Lower lobe of right lung (tissue), 2 donors: ENCODE measurements around the gene JUN. TPM values are rescaled to one million over a fixed set of nuclear protein-coding genes. Genes with fewer than 3 reads are reported as not detected.
"Not testable (repeated sequence)": the region's sequence is repeated elsewhere in the genome, so short reads cannot be mapped to it uniquely, and the experiment has no call there.

Source experiments
- ATAC-seq, 2 donors: fragments of 200-7000 bp; cut with Tn5 transposase; one replicate each; pipeline ENCODE4 v1.9.1; 2020 to 2022; ENCODE audit warnings: mild to moderate bottlenecking in 2 of 2, moderate library complexity in 2 of 2
- DNase-seq: peaks from one replicate; pipeline ENCODE4 v3.0.0-alpha.2; 2020
- H3K27ac ChIP-seq: fragments of 200-600 bp; one replicate; pipeline ENCODE4 v1.8.0; 2022
- H3K27me3 ChIP-seq: fragments of 200-600 bp; one replicate; pipeline ENCODE4 v1.8.0; 2022; ENCODE audit warnings: low read depth
- H3K36me3 ChIP-seq: fragments of 200-600 bp; one replicate; pipeline ENCODE4 v1.8.0; 2022; ENCODE audit warnings: mild to moderate bottlenecking
- H3K4me1 ChIP-seq: fragments of 200-600 bp; one replicate; pipeline ENCODE4 v1.8.0; 2022
- H3K4me3 ChIP-seq: fragments of 200-600 bp; one replicate; pipeline ENCODE4 v1.8.0; 2022; ENCODE audit warnings: mild to moderate bottlenecking
- H3K9me3 ChIP-seq: fragments of 200-600 bp; one replicate; pipeline ENCODE4 v1.8.0; 2022
- intact Hi-C: fragments of 100-400 bp; cut with DNase I; formaldehyde crosslinking; loops from one replicate; pipeline ENCODE4 v1.11.0; 2022
- total RNA-seq: library from RNA; stranded (reverse); fragmentation: NEBNext Ultra II Directional; extraction: Animal tissue kit (Norgen Biotek cat#: 25700); gene quantifications from one replicate; pipeline ENCODE4 v1.2.1, GENCODE V29; 2021
- TF ChIP-seq, protein P1 (sequence below): fragments of 200-600 bp; IDR thresholded peaks from one replicate; pipeline ENCODE4 v1.8.0; 2022; ENCODE audit warnings: antibody characterized with exemption, mild to moderate bottlenecking
- donor health status: DM: no; HTN: yes; CAD: no; lungs with severe emphysema.

JUN gene
- total RNA-seq, 1 donor from 2014 or later = 118 TPM

DNA sequence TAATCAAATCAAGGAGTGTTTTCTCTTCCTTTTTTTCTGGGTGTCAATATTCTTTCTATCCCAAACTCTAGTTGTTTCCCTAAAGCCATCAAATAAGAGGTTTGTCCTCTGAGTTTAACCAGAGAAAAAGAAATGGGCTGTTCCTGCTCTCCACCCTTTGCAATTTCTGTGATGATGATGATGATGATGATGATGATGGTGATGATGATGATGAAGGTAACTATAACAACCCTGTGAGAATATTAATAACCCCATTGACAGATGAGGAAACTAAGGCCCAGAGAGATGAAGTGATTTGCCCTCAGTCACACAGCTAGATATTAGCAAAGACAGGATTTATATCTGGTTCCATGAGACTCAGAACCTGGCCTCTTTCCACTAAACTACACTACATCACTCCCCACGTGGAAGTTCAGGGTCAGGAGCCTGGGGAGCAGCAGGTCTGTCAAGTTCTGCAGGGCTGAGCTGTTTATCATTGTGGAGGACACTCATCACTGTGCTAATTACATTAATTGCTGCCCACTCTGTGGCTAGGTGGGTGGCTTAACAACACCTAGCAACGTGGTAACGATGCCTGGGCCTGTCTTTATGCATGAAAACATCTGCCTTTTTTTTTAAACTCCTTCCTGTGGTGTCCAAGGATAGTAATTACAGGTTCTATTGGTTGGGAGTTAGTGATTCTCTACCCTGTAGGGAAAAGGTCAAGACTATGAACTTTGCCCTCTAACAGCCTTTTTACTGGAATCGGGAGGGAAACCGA is 19.0 kb upstream of the JUN start:
- no peaks in the 10 kb centered on the region for H3K36me3 ChIP-seq
- no peak overlapping the region for H3K27ac ChIP-seq
- TF ChIP-seq, protein P1, sequence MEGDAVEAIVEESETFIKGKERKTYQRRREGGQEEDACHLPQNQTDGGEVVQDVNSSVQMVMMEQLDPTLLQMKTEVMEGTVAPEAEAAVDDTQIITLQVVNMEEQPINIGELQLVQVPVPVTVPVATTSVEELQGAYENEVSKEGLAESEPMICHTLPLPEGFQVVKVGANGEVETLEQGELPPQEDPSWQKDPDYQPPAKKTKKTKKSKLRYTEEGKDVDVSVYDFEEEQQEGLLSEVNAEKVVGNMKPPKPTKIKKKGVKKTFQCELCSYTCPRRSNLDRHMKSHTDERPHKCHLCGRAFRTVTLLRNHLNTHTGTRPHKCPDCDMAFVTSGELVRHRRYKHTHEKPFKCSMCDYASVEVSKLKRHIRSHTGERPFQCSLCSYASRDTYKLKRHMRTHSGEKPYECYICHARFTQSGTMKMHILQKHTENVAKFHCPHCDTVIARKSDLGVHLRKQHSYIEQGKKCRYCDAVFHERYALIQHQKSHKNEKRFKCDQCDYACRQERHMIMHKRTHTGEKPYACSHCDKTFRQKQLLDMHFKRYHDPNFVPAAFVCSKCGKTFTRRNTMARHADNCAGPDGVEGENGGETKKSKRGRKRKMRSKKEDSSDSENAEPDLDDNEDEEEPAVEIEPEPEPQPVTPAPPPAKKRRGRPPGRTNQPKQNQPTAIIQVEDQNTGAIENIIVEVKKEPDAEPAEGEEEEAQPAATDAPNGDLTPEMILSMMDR = no peak
- DNase-seq (no peak), ATAC-seq (no peak)
- H3K9me3 ChIP-seq = no peaks in the 10 kb centered on the region
- H3K4me3 ChIP-seq = no peak overlapping the region
- intact Hi-C loops = no loop called here
- H3K4me1 ChIP-seq = peaks cover 6% of the 10 kb centered on the region
- no peaks in the 10 kb centered on the region for H3K27me3 ChIP-seq

DNA sequence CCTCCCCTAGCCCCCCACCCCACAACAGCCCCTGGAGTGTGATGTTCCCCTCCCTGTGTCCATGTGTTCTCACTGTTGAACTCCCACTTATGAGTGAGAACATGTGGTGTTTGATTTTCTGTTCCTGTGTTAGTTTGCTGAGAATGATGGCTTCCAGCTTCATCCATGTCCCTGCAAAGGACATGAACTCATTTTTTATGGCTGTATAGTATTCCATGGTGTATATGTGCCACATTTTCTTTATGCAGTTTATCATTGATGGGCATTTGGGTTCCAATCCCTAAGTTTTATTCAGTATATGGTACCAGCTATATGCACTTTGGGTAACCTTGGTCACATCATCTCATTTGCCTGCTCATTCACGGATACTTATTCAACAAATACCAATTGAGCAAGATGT is 17.4 kb upstream of the JUN start:
- H3K27ac ChIP-seq, H3K4me3 ChIP-seq, intact Hi-C loops, H3K9me3 ChIP-seq, H3K36me3 ChIP-seq, ATAC-seq, H3K4me1 ChIP-seq, H3K27me3 ChIP-seq, DNase-seq: not testable (repeated sequence)

DNA sequence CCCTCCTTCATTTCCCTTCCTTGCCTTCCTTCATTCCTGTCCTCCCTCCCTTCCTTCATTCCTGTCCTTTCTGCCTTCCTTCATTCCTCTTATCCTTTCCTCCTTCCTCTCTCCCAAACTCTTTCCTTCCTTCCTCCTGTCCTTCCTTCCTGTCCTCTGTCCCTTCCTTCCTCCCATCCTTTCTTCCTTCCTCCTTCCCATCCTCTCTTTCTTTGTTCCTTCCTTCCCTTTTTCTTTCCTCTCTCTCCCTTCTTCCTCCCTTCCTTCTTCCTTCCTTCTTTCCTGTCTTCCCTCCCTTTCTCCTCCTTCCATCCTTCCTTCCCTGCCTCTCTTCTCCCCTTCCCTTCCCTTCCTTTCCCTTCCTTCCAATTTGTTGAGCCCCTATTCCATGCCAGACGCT is 15.8 kb upstream of the JUN start:
- Histone ChIP-seq H3K9me3 (no peaks in the 10 kb centered on the region), H3K27me3 (no peaks in the 10 kb centered on the region), H3K36me3 (no peaks in the 10 kb centered on the region), H3K27ac (no peak overlapping the region), H3K4me3 (no peak overlapping the region), H3K4me1 (no peaks in the 10 kb centered on the region)
- no peak for DNase-seq
- no peak for ATAC-seq
- TF ChIP-seq, protein P1 = no peak
- intact Hi-C loops = no loop called here

DNA sequence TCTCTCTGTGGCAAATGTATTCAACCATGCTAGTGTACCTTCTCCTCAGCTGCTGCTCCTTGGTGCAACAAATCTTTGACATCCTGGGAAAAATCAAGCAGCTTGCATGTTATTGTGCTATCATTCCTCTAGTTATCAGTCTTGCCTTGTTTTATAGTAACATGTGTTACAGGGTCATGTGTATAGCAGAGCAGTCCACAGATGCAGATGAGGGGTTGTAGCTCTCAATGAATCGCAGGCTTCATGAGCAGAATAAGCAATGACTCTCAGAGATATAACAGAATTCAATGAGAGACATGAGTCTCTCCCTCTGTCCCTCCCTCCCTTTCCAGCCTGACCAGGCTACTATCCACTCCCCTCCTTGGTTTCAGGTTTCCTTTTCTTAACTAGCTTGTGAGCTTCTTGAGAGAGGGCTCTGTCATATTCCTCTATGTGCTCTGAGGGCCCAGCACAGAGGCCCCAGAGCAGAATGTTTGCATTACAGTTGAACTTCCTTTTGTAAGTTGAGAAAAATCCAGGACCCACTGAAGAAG is 15.1 kb upstream of the JUN start:
- no peak for DNase-seq
- Histone ChIP-seq H3K27ac (no peak overlapping the region), H3K36me3 (no peaks in the 10 kb centered on the region), H3K27me3 (no peaks in the 10 kb centered on the region), H3K4me1 (no peaks in the 10 kb centered on the region), H3K9me3 (no peaks in the 10 kb centered on the region), H3K4me3 (no peak overlapping the region)
- intact Hi-C loops = no loop called here
- ATAC-seq = no peak
- TF ChIP-seq, protein P1 = no peak

DNA sequence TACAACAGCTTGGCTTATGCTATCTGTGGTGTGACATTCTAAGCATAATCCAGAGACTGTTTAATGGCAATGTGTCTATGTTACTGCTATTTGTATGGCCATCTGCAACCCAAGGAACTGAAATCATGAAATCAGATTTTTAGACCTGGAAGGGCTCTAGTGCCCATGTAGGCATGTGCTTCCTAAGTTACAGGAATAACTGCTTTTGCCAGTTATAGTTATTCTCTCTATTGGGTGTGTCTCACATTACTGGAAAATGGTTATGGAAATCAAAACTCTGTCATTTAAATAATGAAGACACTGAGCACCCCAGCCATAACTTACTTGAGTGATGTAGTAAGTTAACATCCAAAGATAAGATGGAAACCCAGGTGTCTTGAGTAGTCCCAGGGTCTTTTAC is 12.6 kb upstream of the JUN start:
- ATAC-seq = no peak
- TF ChIP-seq, protein P1 = no peak
- H3K4me3 ChIP-seq = no peak overlapping the region

DNA sequence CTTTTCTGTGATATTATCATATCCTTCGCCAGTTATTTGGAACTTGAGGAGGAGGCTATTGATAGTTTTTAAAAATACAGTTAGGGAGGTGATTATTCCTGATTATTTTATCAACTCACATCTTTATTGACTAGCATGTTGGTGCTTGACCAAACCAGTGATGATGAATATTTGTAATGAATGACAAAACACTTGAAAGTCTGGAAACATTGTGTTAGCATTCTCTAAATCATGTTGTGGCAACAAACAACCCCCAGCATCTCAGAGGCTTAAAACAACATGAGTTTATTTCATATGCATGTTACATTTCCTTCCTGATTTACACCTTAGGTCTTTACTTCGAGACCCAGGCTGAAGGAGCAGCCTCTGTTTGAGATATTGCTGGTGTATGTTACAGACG is 10.7 kb upstream of the JUN start:
- ATAC-seq (no peak), DNase-seq (no peak)
- Histone ChIP-seq H3K4me3 (no peak overlapping the region), H3K27ac (no peak overlapping the region), H3K4me1 (no peaks in the 10 kb centered on the region), H3K36me3 (no peaks in the 10 kb centered on the region), H3K9me3 (no peaks in the 10 kb centered on the region), H3K27me3 (no peaks in the 10 kb centered on the region)
- TF ChIP-seq, protein P1 = no peak
- intact Hi-C loops = no loop called here

More for the DNA sequence above, 12.6 kb upstream of the JUN start:
- H3K36me3 ChIP-seq = no peaks in the 10 kb centered on the region
- H3K9me3 ChIP-seq = no peaks in the 10 kb centered on the region
- intact Hi-C loops = no loop called here
- no peaks in the 10 kb centered on the region for H3K4me1 ChIP-seq
- H3K27ac ChIP-seq = no peak overlapping the region
- DNase-seq = no peak
- H3K27me3 ChIP-seq = no peaks in the 10 kb centered on the region
